Fibroblast of lung (primary cell): ENCODE data around the gene IL4I1. TPM values are rescaled to one million over a fixed set of nuclear protein-coding genes. Genes with fewer than 3 reads are reported as not detected.

Source experiments
- DNase-seq, 2 donors: peaks; one replicate each; pipeline versions ENCODE4 v3.0.0 to v3.0.0-alpha.2; 2010; ENCODE audit warnings: low read depth in 2 of 2
- H2AFZ ChIP-seq: 2 replicates; pipeline ENCODE4 v1.5.1; 2012; ENCODE audit warnings: low read length, control low read depth, inconsistent platforms
- H3K27ac ChIP-seq: 2 replicates; pipeline ENCODE4 v1.5.1; 2011; ENCODE audit warnings: low read length, control low read depth; ENCODE audit not compliant: insufficient read depth
- H3K27me3 ChIP-seq: 2 replicates; pipeline ENCODE4 v1.5.1; 2011; ENCODE audit warnings: mild to moderate bottlenecking, low read length; ENCODE audit not compliant: control insufficient read depth, insufficient read depth
- H3K36me3 ChIP-seq: 2 replicates; pipeline ENCODE4 v1.5.1; 2011; ENCODE audit warnings: low read length; ENCODE audit not compliant: control insufficient read depth, insufficient read depth
- H3K4me1 ChIP-seq: 2 replicates; pipeline ENCODE4 v1.5.1; 2011; ENCODE audit warnings: low read length; ENCODE audit not compliant: control insufficient read depth, insufficient read depth; ENCODE audit errors: extremely low read depth
- H3K4me2 ChIP-seq: 2 replicates; pipeline ENCODE4 v1.5.1; 2011; ENCODE audit warnings: low read length, control low read depth; ENCODE audit not compliant: insufficient read depth; ENCODE audit errors: extremely low read depth
- H3K4me3 ChIP-seq, 4 experiments: fragments of 200-600 bp in 1 of 4; sonication (generic) in 1 of 4; replicated peaks in 1 of 4; 2 replicates each; pipeline ENCODE4 v1.5.1; 2011 to 2016; ENCODE audit warnings: low read length in 4 of 4, low read depth in 3 of 4, mild to moderate bottlenecking in 3 of 4, control low read depth in 2 of 4, inconsistent platforms in 1 of 4, mixed read lengths in 1 of 4; ENCODE audit not compliant: insufficient read depth in 1 of 4; ENCODE audit errors: control extremely low read depth in 1 of 4
- H3K79me2 ChIP-seq: 2 replicates; pipeline ENCODE4 v1.5.1; 2012; ENCODE audit warnings: mild to moderate bottlenecking, low read length, inconsistent platforms; ENCODE audit not compliant: control insufficient read depth, insufficient read depth
- H3K9ac ChIP-seq: 2 replicates; pipeline ENCODE4 v1.5.1; 2011; ENCODE audit warnings: mild to moderate bottlenecking, low read length, control low read depth; ENCODE audit not compliant: insufficient read depth
- H3K9me3 ChIP-seq: 2 replicates; pipeline ENCODE4 v1.5.1; 2012; ENCODE audit warnings: low read depth, low read length; ENCODE audit not compliant: control insufficient read depth, insufficient read depth
- H4K20me1 ChIP-seq: 2 replicates; pipeline ENCODE4 v1.5.1; 2011; ENCODE audit warnings: low read length; ENCODE audit not compliant: control insufficient read depth, insufficient read depth; ENCODE audit errors: extremely low read depth
- EZH2 ChIP-seq: IDR thresholded peaks from 2 replicates; pipeline ENCODE4 v1.5.1; 2012; ENCODE audit warnings: low read length, control low read depth, mild to moderate bottlenecking; ENCODE audit errors: missing control alignments
- polyA plus RNA-seq, 2 donors: library from polyadenylated mRNA; depleted of rRNA in 1 of 2; stranded (reverse) in 1 of 2; unstranded in 1 of 2; fragments of >200 nt; gene quantifications; 2 replicates each; pipeline ENCODE4 v1.2.1, GENCODE V29; 2011 to 2012; ENCODE audit warnings: missing spikeins in 1 of 2
- total RNA-seq: library from RNA; depleted of rRNA; stranded (reverse); fragments of >200 nt; gene quantifications from 2 replicates; pipeline ENCODE4 v1.2.1, GENCODE V29; 2014
- TF ChIP-seq, protein P1 (sequence below), 2 donors: IDR thresholded peaks in 1 of 2; conservative IDR thresholded peaks in 1 of 2; 1 replicate in 1 of 2; 2 replicates in 1 of 2; pipeline ENCODE4 v1.5.1; 2011 to 2012; ENCODE audit warnings: low read length in 2 of 2, control low read depth in 1 of 2, inconsistent platforms in 1 of 2, low read depth in 1 of 2, mild to moderate bottlenecking in 1 of 2

IL4I1 gene
- total and polyA plus RNA-seq, 2 donors (not counting 1 experiment from before 2014, with no cell fraction given) = 0.09 to 1.2 TPM

DNA sequence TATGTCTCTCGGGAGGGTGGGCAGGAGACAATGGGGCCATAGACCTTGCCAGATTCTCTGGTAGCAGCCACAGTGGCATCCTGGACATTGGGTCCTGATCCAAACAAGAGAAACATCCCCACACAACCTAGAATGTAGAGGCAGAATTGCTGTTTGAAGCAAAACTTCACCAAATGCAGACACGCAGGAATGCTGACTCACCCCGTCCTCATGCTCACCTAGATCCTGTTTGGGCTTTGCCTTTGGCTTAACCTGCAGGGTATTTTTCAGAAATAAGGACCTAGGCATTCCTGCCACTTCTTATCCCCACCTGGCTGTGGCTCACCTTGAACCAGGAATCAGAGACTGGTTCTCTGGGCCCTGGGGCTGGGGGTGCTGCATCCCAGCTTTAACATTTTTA lies 11.9 kb downstream of the IL4I1 start:
- DNase-seq = no peak
- H2AFZ ChIP-seq = no peak overlapping the region
- no peaks in the 10 kb centered on the region for H3K4me1 ChIP-seq
- H3K4me2 ChIP-seq = no peak overlapping the region
- no peak for TF ChIP-seq EZH2
- TF ChIP-seq, protein P1, sequence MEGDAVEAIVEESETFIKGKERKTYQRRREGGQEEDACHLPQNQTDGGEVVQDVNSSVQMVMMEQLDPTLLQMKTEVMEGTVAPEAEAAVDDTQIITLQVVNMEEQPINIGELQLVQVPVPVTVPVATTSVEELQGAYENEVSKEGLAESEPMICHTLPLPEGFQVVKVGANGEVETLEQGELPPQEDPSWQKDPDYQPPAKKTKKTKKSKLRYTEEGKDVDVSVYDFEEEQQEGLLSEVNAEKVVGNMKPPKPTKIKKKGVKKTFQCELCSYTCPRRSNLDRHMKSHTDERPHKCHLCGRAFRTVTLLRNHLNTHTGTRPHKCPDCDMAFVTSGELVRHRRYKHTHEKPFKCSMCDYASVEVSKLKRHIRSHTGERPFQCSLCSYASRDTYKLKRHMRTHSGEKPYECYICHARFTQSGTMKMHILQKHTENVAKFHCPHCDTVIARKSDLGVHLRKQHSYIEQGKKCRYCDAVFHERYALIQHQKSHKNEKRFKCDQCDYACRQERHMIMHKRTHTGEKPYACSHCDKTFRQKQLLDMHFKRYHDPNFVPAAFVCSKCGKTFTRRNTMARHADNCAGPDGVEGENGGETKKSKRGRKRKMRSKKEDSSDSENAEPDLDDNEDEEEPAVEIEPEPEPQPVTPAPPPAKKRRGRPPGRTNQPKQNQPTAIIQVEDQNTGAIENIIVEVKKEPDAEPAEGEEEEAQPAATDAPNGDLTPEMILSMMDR (conservative IDR thresholded peaks at IDR 0.05 in 1 of 2, IDR thresholded peaks at IDR 0.05 in 1 of 2; ENCODE audit: low read depth in 1 of 2, low read length in 2 of 2) = no peak
- H3K27ac ChIP-seq = no peak overlapping the region
- no peaks in the 10 kb centered on the region for H4K20me1 ChIP-seq
- no peak overlapping the region for H3K4me3 ChIP-seq
- H3K79me2 ChIP-seq = no peaks in the 10 kb centered on the region
- H3K9ac ChIP-seq = no peak overlapping the region
- peaks cover 48% of the 10 kb centered on the region for H3K36me3 ChIP-seq
- H3K9me3 ChIP-seq = no peaks in the 10 kb centered on the region
- H3K27me3 ChIP-seq = no peaks in the 10 kb centered on the region

DNA sequence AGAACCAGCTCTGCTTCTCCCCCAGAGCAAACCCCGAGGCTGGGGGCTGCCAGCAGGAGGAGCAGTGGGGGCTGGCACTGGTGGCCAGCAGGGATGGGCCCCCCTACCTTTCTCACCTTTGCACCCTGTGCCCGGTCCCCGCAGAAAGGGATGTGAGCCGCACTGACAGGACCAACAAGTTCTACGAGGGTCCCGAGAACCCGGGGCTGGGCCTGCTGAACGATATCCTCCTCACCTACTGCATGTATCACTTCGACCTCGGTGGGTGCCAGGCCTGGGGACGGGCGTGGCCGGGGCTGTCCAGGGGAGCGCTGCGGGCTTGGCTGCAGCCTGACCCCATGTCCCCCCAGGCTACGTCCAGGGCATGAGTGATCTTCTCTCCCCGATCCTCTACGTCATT lies 12.6 kb downstream of the IL4I1 start:
- H3K27me3 ChIP-seq = no peaks in the 10 kb centered on the region
- H2AFZ ChIP-seq = no peak overlapping the region
- no peak for DNase-seq
- H3K4me2 ChIP-seq = no peak overlapping the region
- H4K20me1 ChIP-seq = no peaks in the 10 kb centered on the region
- TF ChIP-seq, protein P1 (conservative IDR thresholded peaks at IDR 0.05 in 1 of 2, IDR thresholded peaks at IDR 0.05 in 1 of 2; ENCODE audit: low read depth in 1 of 2, low read length in 2 of 2) = no peak
- no peak for TF ChIP-seq EZH2
- no peak overlapping the region for H3K9ac ChIP-seq
- H3K27ac ChIP-seq = no peak overlapping the region
- no peaks in the 10 kb centered on the region for H3K79me2 ChIP-seq
- H3K9me3 ChIP-seq = no peaks in the 10 kb centered on the region
- H3K36me3 ChIP-seq = peaks cover 50% of the 10 kb centered on the region
- no peak overlapping the region for H3K4me3 ChIP-seq
- no peaks in the 10 kb centered on the region for H3K4me1 ChIP-seq

- Histone ChIP-seq H3K4me2 (no peak overlapping the region), H3K4me1 (peaks cover 4% of the 10 kb centered on the region), H3K9ac (no peak overlapping the region), H3K4me3 (no peak overlapping the region), H3K36me3 (peaks cover 50% of the 10 kb centered on the region), H3K27me3 (no peaks in the 10 kb centered on the region), H2AFZ (no peak overlapping the region), H3K27ac (no peak overlapping the region), H3K79me2 (peaks cover 3% of the 10 kb centered on the region), H3K9me3 (no peaks in the 10 kb centered on the region), H4K20me1 (no peaks in the 10 kb centered on the region)
- TF ChIP-seq, protein P1 (conservative IDR thresholded peaks at IDR 0.05 in 1 of 2, IDR thresholded peaks at IDR 0.05 in 1 of 2; ENCODE audit: low read depth in 1 of 2, low read length in 2 of 2) = no peak
- no peak for TF ChIP-seq EZH2
- DNase-seq = no peak
Observed at GRCh38 chr19:49883094-49883493, 13.6 kb downstream of the IL4I1 start.
